ENCODE data around the gene CCDC148. TPM values are rescaled to one million over a fixed set of nuclear protein-coding genes. Genes with fewer than 3 reads are reported as not detected.
"Not testable (repeated sequence)": the region's sequence is repeated elsewhere in the genome, so short reads cannot be mapped to it uniquely, and the experiment has no call there.

The CCDC148 gene
- total and polyA plus RNA-seq, 2 donors (not counting 3 experiments of a cell fraction or from before 2014, with no cell fraction given) = 0.04 to 0.69 TPM

DNA sequence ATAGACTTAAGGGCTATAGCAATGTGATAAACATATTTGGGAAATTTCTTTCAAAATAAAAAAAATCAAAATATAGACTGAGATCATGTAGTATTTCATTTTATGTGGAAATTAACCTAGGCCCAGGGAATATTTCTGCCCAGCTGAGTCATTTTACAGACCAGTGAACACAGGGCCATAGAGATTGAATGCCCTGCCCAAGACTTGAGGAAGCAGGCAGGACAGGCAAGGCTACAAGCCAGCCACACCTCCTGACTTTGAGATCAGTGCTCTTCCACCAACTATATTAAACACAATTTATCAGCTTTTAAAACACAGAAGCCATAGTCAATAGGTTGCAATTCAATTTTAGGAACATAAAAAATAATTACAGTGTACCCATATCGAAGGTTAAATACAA is 12.9 kb downstream of the CCDC148 start:
- no peak overlapping the region for H3K9ac ChIP-seq (replicated peaks; ENCODE audit: extremely low read depth, insufficient read depth, low read length)
- no peaks in the 10 kb centered on the region for H3K4me1 ChIP-seq (ENCODE audit: control insufficient read depth, extremely low read depth, insufficient read depth, low read length)
- POLR2A ChIA-PET = no interaction called here
- BruUV-seq (replicated peaks) = no TSS peak
- DNase-seq (ENCODE audit: low read depth, low spot score) (no peak), FAIRE-seq (no peak)
- H2AFZ ChIP-seq (ENCODE audit: low read depth, low read length) = no peak overlapping the region
- no peak overlapping the region for H3K4me3 ChIP-seq (replicated peaks in 1 of 3; ENCODE audit: insufficient read depth in 1 of 3, low read depth in 1 of 3, low read length in 3 of 3)
- no peak overlapping the region for H3K4me2 ChIP-seq (ENCODE audit: insufficient read depth, low read length)
- H3K27me3 ChIP-seq (ENCODE audit: control insufficient read depth in 2 of 2, insufficient read depth in 2 of 2, low read length in 2 of 2) = no peaks in the 10 kb centered on the region
- H3K27ac ChIP-seq (ENCODE audit: insufficient read depth, low read depth, low read length) = no peak overlapping the region
- no peaks in the 10 kb centered on the region for H3K9me1 ChIP-seq (replicated peaks; ENCODE audit: control insufficient read depth, extremely low read depth, insufficient read depth, low read length)
- no peaks in the 10 kb centered on the region for H4K20me1 ChIP-seq (replicated peaks; ENCODE audit: control insufficient read depth, extremely low read depth, insufficient read depth, low read length)
- dilution Hi-C loops (cut with MboI; ENCODE audit: extremely low pct_ligation_motif_present, low sequenced_read_pairs) = no loop called here
- H3K79me2 ChIP-seq (ENCODE audit: control insufficient read depth, insufficient read depth, low read length) = no peaks in the 10 kb centered on the region
- CTCF ChIA-PET = interaction anchor here (1.0 to 1.3 kb wide), 3 partner anchors 13 to 409 kb away, joined by 3 to 4 read pairs (median 3); partner anchors contain the start of genes CCDC148 and PKP4
- H3K36me3 ChIP-seq (ENCODE audit: control insufficient read depth in 2 of 2, extremely low read depth in 1 of 2, insufficient read depth in 2 of 2, low read length in 2 of 2) = no peaks in the 10 kb centered on the region
- intact Hi-C loops (cut with micrococcal nuclease) = no loop called here
- no peaks in the 10 kb centered on the region for H3K9me3 ChIP-seq (replicated peaks; ENCODE audit: control insufficient read depth, insufficient read depth, low read length)
- TF ChIP-seq, protein P1, sequence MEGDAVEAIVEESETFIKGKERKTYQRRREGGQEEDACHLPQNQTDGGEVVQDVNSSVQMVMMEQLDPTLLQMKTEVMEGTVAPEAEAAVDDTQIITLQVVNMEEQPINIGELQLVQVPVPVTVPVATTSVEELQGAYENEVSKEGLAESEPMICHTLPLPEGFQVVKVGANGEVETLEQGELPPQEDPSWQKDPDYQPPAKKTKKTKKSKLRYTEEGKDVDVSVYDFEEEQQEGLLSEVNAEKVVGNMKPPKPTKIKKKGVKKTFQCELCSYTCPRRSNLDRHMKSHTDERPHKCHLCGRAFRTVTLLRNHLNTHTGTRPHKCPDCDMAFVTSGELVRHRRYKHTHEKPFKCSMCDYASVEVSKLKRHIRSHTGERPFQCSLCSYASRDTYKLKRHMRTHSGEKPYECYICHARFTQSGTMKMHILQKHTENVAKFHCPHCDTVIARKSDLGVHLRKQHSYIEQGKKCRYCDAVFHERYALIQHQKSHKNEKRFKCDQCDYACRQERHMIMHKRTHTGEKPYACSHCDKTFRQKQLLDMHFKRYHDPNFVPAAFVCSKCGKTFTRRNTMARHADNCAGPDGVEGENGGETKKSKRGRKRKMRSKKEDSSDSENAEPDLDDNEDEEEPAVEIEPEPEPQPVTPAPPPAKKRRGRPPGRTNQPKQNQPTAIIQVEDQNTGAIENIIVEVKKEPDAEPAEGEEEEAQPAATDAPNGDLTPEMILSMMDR (IDR thresholded peaks at IDR 0.05; ENCODE audit: extremely low read depth in 1 of 2, insufficient read depth in 1 of 2, low read depth in 1 of 2, low read length in 2 of 2) = no peak
- no peak for TF ChIP-seq POLR2AphosphoS5 (IDR thresholded peaks at IDR 0.05; ENCODE audit: insufficient read depth, low read depth, low read length)
- no peak for TF ChIP-seq JUN (IDR thresholded peaks at IDR 0.05; ENCODE audit: borderline replicate concordance, insufficient read depth, insufficient read length, low read depth)
- no peak for TF ChIP-seq FOS (IDR thresholded peaks at IDR 0.05; ENCODE audit: borderline replicate concordance, insufficient read depth, low read length)

DNA sequence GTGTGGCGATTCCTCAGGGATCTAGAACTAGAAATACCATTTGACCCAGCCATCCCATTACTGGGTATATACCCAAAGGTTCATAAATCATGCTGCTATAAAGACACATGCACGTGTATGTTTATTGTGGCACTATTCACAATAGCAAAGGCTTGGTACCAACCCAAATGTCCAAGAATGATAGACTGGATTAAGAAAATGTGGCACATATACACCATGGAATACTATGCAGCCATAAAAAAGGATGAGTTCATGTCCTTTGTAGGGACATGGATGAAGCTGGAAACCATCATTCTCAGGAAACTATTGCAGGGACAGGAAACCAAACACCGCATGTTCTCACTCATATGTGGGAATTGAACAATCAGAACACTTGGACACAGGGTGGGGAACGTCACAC is 17.5 kb downstream of the CCDC148 start:
- dilution Hi-C loops (cut with MboI; ENCODE audit: extremely low pct_ligation_motif_present, low sequenced_read_pairs); BruUV-seq (replicated peaks); H3K9me3 ChIP-seq (replicated peaks; ENCODE audit: control insufficient read depth, insufficient read depth, low read length); CTCF ChIA-PET; H3K79me2 ChIP-seq (ENCODE audit: control insufficient read depth, insufficient read depth, low read length); POLR2A ChIA-PET; H3K4me3 ChIP-seq (replicated peaks in 1 of 3; ENCODE audit: insufficient read depth in 1 of 3, low read depth in 1 of 3, low read length in 3 of 3); H2AFZ ChIP-seq (ENCODE audit: low read depth, low read length); DNase-seq (ENCODE audit: low read depth, low spot score); H3K27me3 ChIP-seq (ENCODE audit: control insufficient read depth in 2 of 2, insufficient read depth in 2 of 2, low read length in 2 of 2); H3K36me3 ChIP-seq (ENCODE audit: control insufficient read depth in 2 of 2, extremely low read depth in 1 of 2, insufficient read depth in 2 of 2, low read length in 2 of 2); H3K4me2 ChIP-seq (ENCODE audit: insufficient read depth, low read length); H3K9me1 ChIP-seq (replicated peaks; ENCODE audit: control insufficient read depth, extremely low read depth, insufficient read depth, low read length); intact Hi-C loops (cut with micrococcal nuclease); H3K9ac ChIP-seq (replicated peaks; ENCODE audit: extremely low read depth, insufficient read depth, low read length); H3K27ac ChIP-seq (ENCODE audit: insufficient read depth, low read depth, low read length); H4K20me1 ChIP-seq (replicated peaks; ENCODE audit: control insufficient read depth, extremely low read depth, insufficient read depth, low read length); FAIRE-seq; H3K4me1 ChIP-seq (ENCODE audit: control insufficient read depth, extremely low read depth, insufficient read depth, low read length): not testable (repeated sequence)

GRCh38 chr2:158433716-158434115 is 22.8 kb downstream of the CCDC148 start:
- H3K9me3 ChIP-seq (replicated peaks; ENCODE audit: control insufficient read depth, insufficient read depth, low read length); H3K4me2 ChIP-seq (ENCODE audit: insufficient read depth, low read length); H3K4me1 ChIP-seq (ENCODE audit: control insufficient read depth, extremely low read depth, insufficient read depth, low read length); H4K20me1 ChIP-seq (replicated peaks; ENCODE audit: control insufficient read depth, extremely low read depth, insufficient read depth, low read length); FAIRE-seq; POLR2A ChIA-PET; BruUV-seq (replicated peaks); dilution Hi-C loops (cut with MboI; ENCODE audit: extremely low pct_ligation_motif_present, low sequenced_read_pairs); H3K9ac ChIP-seq (replicated peaks; ENCODE audit: extremely low read depth, insufficient read depth, low read length); H3K79me2 ChIP-seq (ENCODE audit: control insufficient read depth, insufficient read depth, low read length); H3K36me3 ChIP-seq (ENCODE audit: control insufficient read depth in 2 of 2, extremely low read depth in 1 of 2, insufficient read depth in 2 of 2, low read length in 2 of 2); H3K9me1 ChIP-seq (replicated peaks; ENCODE audit: control insufficient read depth, extremely low read depth, insufficient read depth, low read length); H3K4me3 ChIP-seq (replicated peaks in 1 of 3; ENCODE audit: insufficient read depth in 1 of 3, low read depth in 1 of 3, low read length in 3 of 3); H2AFZ ChIP-seq (ENCODE audit: low read depth, low read length); H3K27ac ChIP-seq (ENCODE audit: insufficient read depth, low read depth, low read length); intact Hi-C loops (cut with micrococcal nuclease); H3K27me3 ChIP-seq (ENCODE audit: control insufficient read depth in 2 of 2, insufficient read depth in 2 of 2, low read length in 2 of 2); DNase-seq (ENCODE audit: low read depth, low spot score): not testable (repeated sequence)
- CTCF ChIA-PET = interaction anchor here (0.6 kb wide), 1 partner anchor 140 kb away, joined by 3 read pairs; no protein-coding TSS in a partner anchor

Data from endothelial cell of umbilical vein (primary cell).